GM12878 (cell line): Measurements from ENCODE around the gene ADCY5. TPM values are rescaled to one million over a fixed set of nuclear protein-coding genes. Genes with fewer than 3 reads are reported as not detected.

Source experiments
- ATAC-seq: fragments of 200-7000 bp; cut with Tn5 transposase; 3 replicates; pipeline ENCODE4 v1.9.1; 2020; ENCODE audit warnings: mild to moderate bottlenecking, moderate library complexity
- BruUV-seq: library from RNA; stranded (reverse); fragments of 400-500 nt; replicated peaks from 2 replicates; lab custom pipeline; 2021; lab: Mats Ljungman, UMichigan
- CTCF ChIA-PET: fragments of 300-600 bp; sonication (Branson Sonifier 250); formaldehyde crosslinking; extraction: SDS; loops from one replicate; lab custom pipeline; 2021; ENCODE audit warnings: inconsistent platforms; lab: Yijun Ruan, JAX
- POLR2A ChIA-PET: fragments of 350-600 bp; formaldehyde crosslinking; extraction: SDS; loops from one replicate; lab custom pipeline; 2021; ENCODE audit warnings: inconsistent platforms; lab: Charles Lee
- RAD21 ChIA-PET: fragments of 300-600 bp; sonication (Branson Sonifier 250); formaldehyde crosslinking; loops from one replicate; lab custom pipeline; 2023; ENCODE audit warnings: antibody characterized with exemption; ENCODE audit not compliant: unreplicated experiment; lab: Charles Lee
- SMC1A ChIA-PET: fragments of 300-600 bp; sonication (Branson Sonifier 250); formaldehyde crosslinking; loops from one replicate; lab custom pipeline; 2023; ENCODE audit not compliant: unreplicated experiment, uncharacterized antibody; lab: Charles Lee
- DNase-seq: peaks from one replicate; pipeline ENCODE4 v3.0.0-alpha.2; 2011; ENCODE audit warnings: low read depth, low spot score
- FAIRE-seq: peaks from 3 replicates; lab custom pipeline; 2011; peaks lifted over from hg19 to GRCh38; lab: Jason Lieb, UNC
- H2AFZ ChIP-seq: 2 replicates; pipeline ENCODE4 v1.6.0; 2011; ENCODE audit warnings: low read depth, low read length, control low read depth; ENCODE audit not compliant: control insufficient read depth
- H3K27ac ChIP-seq: 2 replicates; pipeline ENCODE4 v1.5.1; 2011; ENCODE audit warnings: control low read depth; ENCODE audit not compliant: control insufficient read depth, insufficient read depth
- H3K27me3 ChIP-seq, 2 experiments: replicated peaks in 1 of 2; 2 replicates each; pipeline versions ENCODE4 v1.6.0 to v1.6.1; 2011; ENCODE audit warnings: low read length in 1 of 2; ENCODE audit not compliant: control insufficient read depth in 2 of 2, insufficient read depth in 2 of 2
- H3K36me3 ChIP-seq, 2 experiments: 2 replicates each; pipeline ENCODE4 v1.5.1; 2011; ENCODE audit warnings: low read length in 1 of 2; ENCODE audit not compliant: control insufficient read depth in 2 of 2, insufficient read depth in 2 of 2
- H3K4me1 ChIP-seq: 2 replicates; pipeline ENCODE4 v1.6.1; 2011; ENCODE audit warnings: mild to moderate bottlenecking, low read length, moderate library complexity, mixed read lengths; ENCODE audit not compliant: control insufficient read depth, insufficient read depth
- H3K4me2 ChIP-seq: 2 replicates; pipeline ENCODE4 v1.6.0; 2011; ENCODE audit warnings: control low read depth; ENCODE audit not compliant: control insufficient read depth, insufficient read depth
- H3K4me3 ChIP-seq: fragments of 200-600 bp; sonication (generic); 2 replicates; pipeline ENCODE4 v1.5.1; 2016
- H3K79me2 ChIP-seq: 2 replicates; pipeline ENCODE4 v1.6.0; 2011; ENCODE audit warnings: low read length; ENCODE audit not compliant: control insufficient read depth, insufficient read depth
- H3K9ac ChIP-seq: 2 replicates; pipeline ENCODE4 v1.8.0; 2011; ENCODE audit warnings: low read length, control low read depth, mixed read lengths; ENCODE audit not compliant: control insufficient read depth, insufficient read depth
- H3K9me3 ChIP-seq: replicated peaks from 3 replicates; pipeline ENCODE4 v1.5.1; 2011; ENCODE audit warnings: mild to moderate bottlenecking, low read length; ENCODE audit not compliant: control insufficient read depth, insufficient read depth
- H4K20me1 ChIP-seq: 2 replicates; pipeline ENCODE4 v1.6.0; 2011; ENCODE audit not compliant: control insufficient read depth, insufficient read depth
- CHD2 ChIP-seq: IDR thresholded peaks from 2 replicates; pipeline ENCODE4 v1.6.1; 2011; ENCODE audit warnings: low read depth, low read length, improper control_type of control experiment, borderline replicate concordance
- CREM ChIP-seq: IDR thresholded peaks from 2 replicates; pipeline ENCODE4 v1.6.1; 2014; ENCODE audit warnings: antibody characterized with exemption, low read depth
- FOXM1 ChIP-seq: IDR thresholded peaks from 2 replicates; pipeline ENCODE4 v1.6.1; 2012; ENCODE audit warnings: low read depth, mild to moderate bottlenecking, inconsistent platforms, low read length, moderate library complexity
- GABPA ChIP-seq: IDR thresholded peaks from 2 replicates; pipeline ENCODE4 v1.6.1; 2014; ENCODE audit warnings: antibody characterized with exemption, low read depth, mild to moderate bottlenecking, inconsistent platforms
- MXI1 ChIP-seq: fragments of 150-350 bp; IDR thresholded peaks from 2 replicates; pipeline ENCODE4 v1.6.1; 2011; ENCODE audit warnings: low read depth, mild to moderate bottlenecking, inconsistent platforms, low read length, improper control_type of control experiment
- NR2F1 ChIP-seq: fragments of 450-650 bp; conservative IDR thresholded peaks from 2 replicates; pipeline ENCODE4 v1.6.1; 2017; ENCODE audit warnings: mild to moderate bottlenecking
- PBX3 ChIP-seq: IDR thresholded peaks from 2 replicates; pipeline ENCODE4 v1.6.1; 2011; ENCODE audit warnings: mild to moderate bottlenecking, low read depth, low read length, moderate library complexity; ENCODE audit not compliant: insufficient replicate concordance
- RELA ChIP-seq: fragments of 450-650 bp; IDR thresholded peaks from 2 replicates; pipeline ENCODE4 v1.8.0; 2014; ENCODE audit warnings: borderline replicate concordance; ENCODE audit not compliant: partially characterized antibody
- RUNX3 ChIP-seq: IDR thresholded peaks from 2 replicates; pipeline ENCODE4 v1.6.1; 2012; ENCODE audit warnings: low read length, inconsistent platforms
- SIN3A ChIP-seq: IDR thresholded peaks from 2 replicates; pipeline ENCODE4 v1.6.1; 2012; ENCODE audit warnings: low read depth, low read length, improper control_type of control experiment
- STAT3 ChIP-seq: IDR thresholded peaks from 2 replicates; pipeline ENCODE4 v1.6.1; 2011; ENCODE audit warnings: low read depth, low read length, improper control_type of control experiment
- WGBS: methylation state at CpG from one replicate; pipeline ENCODE4 v1.1.6; 2016; ENCODE audit warnings: low lambda C conversion rate; ENCODE audit not compliant: insufficient replicate concordance, insufficient coverage; ENCODE audit errors: missing lambda C conversion rate; 5-methylcytosine and 5-hydroxymethylcytosine counted together
- in situ Hi-C: fragments of 300-500 bp; cut with MboI; formaldehyde crosslinking; loops from 9 replicates; pipeline ENCODE4 v1.14.3; 2018; ENCODE audit warnings: mixed read lengths
- intact Hi-C: fragments of 100-400 bp; cut with micrococcal nuclease; formaldehyde crosslinking; loops from one replicate; pipeline ENCODE4 v1.14.2; 2022; ENCODE audit not compliant: unreplicated experiment
- polyA plus RNA-seq, 11 experiments: library from polyadenylated mRNA; depleted of rRNA in 4 of 11; unstranded in 6 of 11; stranded (reverse) in 5 of 11; fragments of >200 nt; fragmentation: Nextera tagmentation in 4 of 11; fragmentation: Illumina TruSeq in 1 of 11; extraction: Ambion mirVana in 4 of 11; extraction: Trizol in 1 of 11; gene quantifications; 1 replicate in 1 of 11; 2 replicates in 10 of 11; pipeline versions ENCODE4 v1.2.1 to v1.2.3, GENCODE V29; 2011 to 2016; ENCODE audit warnings: inconsistent platforms in 2 of 11, missing spikeins in 2 of 11, low read depth in 1 of 11
- total RNA-seq, 4 experiments: library from RNA; depleted of rRNA in 3 of 4; stranded (reverse); fragments of >200 nt in 3 of 4; fragmentation: Illumina TruSeq in 1 of 4; extraction: Trizol in 1 of 4; gene quantifications; 2 replicates each; pipeline versions ENCODE4 v1.2.1 to v1.2.3, GENCODE V29; 2013 to 2021

Gene ADCY5
- total and polyA plus RNA-seq, 10 of the 15 experiments (the other 5 are each of a cell fraction or from before 2014, with no cell fraction given) = under 0.01 to 0.24 (median 0.02) TPM; not detected in 4

- DNase-seq (no peak), FAIRE-seq (no peak), ATAC-seq (no peak)
- TF ChIP-seq PBX3 (no peak), FOXM1 (no peak), NR2F1 (no peak), MXI1 (no peak), CHD2 (no peak), CREM (no peak), RELA (no peak), GABPA (no peak), RUNX3 (no peak), SIN3A (no peak), STAT3 (no peak)
- ChIA-PET CTCF (no interaction called here), SMC1A (no interaction called here), RAD21 (no interaction called here), POLR2A (no interaction called here)
- H3K4me1 ChIP-seq = no peaks in the 10 kb centered on the region
- no peak overlapping the region for H3K4me3 ChIP-seq
- no peak overlapping the region for H3K9ac ChIP-seq
- no peaks in the 10 kb centered on the region for H3K36me3 ChIP-seq
- no peak overlapping the region for H2AFZ ChIP-seq
- H3K4me2 ChIP-seq = no peak overlapping the region
- peaks cover 0 to 3% of the 10 kb centered on the region in 2 experiments; a peak in 1 of 4 replicates for H3K27me3 ChIP-seq
- H4K20me1 ChIP-seq = no peaks in the 10 kb centered on the region
- no TSS peak for BruUV-seq
- H3K27ac ChIP-seq = no peak overlapping the region
- 0% methylated on average over 4 of the region's 4 CpGs for WGBS
- H3K9me3 ChIP-seq = no peaks in the 10 kb centered on the region
- intact Hi-C loops (no loop called here), in situ Hi-C loops (no loop called here)
- no peaks in the 10 kb centered on the region for H3K79me2 ChIP-seq
Observed at GRCh38 chr3:123351501-123351900, 97.4 kb downstream of the ADCY5 start.
